Stimulated activated CD4-positive, alpha-beta T cell treated with anti-CD3 and anti-CD28 coated beads, TNF-alpha, amount 100 ng/mL, for 24 hours (primary cell): ENCODE measurements around the gene SCN1B.
"Not testable (repeated sequence)": the region's sequence is repeated elsewhere in the genome, so short reads cannot be mapped to it uniquely, and the experiment has no call there.

Source experiments
- DNase-seq, 3 experiments: peaks; one replicate each; pipeline ENCODE4 v3.0.0-alpha.2; 2020; ENCODE audit warnings: low read depth in 3 of 3

Gene SCN1B

DNA sequence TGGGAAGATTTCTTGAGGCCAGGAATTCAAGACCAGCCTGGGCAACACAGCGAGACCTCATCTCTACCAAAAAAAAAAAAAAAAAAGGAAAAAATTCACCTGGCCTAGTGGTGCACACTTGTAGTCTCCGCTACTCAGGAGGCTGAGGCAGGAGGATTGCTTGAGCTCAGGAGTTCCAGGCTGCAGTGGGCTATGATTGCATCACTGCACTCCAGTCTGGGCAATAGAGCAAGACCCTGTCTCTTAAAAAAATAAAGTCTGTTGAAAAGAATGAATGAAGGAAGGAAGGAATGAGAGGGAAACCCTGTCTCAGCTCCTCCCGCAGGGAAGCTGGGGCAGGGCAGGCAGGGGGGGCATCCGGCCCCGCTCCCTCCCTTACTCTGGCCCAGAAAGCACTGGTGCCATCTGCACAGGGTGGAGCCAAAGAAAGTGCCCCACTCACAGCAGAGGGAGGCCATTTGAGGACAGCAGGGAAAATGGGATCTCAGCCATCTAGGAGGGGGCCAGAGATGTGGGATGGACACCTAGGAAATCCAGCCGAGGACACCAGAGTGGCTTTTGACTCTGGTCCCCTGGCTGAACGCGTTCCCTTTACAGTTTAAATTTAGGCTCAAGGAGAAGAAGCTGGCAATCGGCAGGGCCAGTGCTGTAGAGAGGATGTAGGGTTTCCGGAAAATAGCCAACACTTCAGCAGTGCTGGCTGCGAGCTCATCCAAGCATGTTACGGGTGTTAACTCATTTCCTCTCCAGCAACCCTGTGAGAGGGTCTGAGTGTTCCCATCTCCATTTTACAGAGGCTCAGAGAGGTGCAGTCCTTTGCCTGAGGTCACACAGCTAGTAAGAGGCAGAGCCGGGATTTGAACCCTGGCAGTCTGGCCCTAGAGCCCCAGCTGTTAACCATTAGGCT is 7.7 kb downstream of the SCN1B start:
- DNase-seq, result no peak

DNA sequence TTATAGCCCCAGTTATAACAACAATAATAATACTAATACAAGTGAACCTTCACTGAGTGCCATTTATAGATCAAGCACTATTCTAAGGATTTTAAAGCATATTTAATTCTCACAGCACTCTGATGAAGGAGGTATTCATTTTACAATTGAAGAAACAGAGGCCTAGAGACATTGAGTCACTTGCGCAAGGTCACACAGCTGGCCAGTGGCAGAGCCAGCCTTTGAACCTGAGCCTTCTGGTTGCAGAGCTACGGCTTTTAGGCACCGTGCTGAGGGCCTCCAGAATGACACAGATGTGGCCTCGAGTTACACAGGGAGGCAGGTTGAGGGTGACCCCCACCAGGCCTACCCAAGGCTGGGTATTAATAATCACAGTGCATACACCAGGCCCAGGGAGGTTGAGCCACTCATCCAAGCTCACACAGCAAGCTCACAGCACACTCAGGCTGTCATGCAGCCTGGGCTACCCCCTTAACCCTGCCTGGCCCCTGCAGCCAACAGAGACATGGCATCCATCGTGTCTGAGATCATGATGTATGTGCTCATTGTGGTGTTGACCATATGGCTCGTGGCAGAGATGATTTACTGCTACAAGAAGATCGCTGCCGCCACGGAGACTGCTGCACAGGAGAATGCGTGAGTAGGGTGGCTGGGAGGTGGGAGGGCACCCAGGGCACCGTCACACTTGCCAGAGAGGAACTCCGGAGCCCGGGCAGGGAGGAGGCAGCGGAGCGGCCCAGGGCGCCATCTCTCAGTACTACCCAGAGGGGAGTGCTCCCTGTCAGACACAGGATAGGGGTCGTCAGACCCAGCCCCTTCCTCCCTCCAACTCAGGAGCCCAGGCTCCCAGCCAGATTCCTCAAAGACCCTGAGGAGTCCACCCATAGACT is 8.6 kb downstream of the SCN1B start:
- no peak for DNase-seq

DNA sequence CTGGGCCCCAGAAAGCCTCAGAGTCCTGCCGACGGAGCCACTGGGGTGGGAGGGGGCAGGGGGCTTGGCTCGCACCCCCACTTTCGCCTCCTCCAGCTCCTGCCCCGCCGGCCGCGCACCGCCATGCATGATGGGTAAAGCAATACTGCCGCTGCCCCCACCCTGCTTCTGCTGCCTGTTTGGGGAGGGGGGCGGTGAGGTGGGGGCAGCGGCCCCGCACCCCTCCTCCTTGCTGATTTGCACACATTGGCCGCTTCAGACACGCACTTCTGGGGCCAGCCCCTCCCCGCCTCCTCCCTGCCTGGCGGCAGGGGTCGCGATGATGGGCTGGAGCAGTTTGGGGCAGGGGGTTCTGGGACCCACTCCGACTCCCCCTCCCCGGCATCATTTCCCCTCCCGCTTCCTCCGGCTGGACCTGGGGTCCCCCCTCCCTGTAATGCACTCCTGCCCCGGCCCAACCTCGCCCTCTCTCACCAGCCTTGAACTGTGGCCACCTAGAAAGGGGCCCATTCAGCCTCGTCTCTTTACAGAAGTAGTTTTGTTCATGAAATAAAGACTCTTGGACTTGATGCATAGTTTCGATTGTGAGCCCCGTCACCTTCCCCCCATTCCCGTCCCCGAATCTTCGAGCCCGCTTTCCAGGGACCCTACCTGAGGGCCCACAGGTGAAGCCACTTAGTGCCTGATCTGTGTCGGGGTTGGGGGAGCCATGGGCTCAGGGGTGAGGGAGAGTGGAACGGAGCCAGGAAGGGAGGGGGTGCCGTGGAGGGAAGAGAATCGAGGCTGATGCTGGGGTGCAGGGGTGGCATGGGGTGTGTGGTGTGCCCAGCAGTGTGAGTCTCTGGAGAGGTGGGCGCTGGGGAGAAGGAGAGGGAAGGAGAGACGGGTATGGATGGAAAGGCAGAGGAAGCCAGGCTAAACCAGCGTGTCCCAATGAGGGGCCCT is 9.9 kb downstream of the SCN1B start:
- no peak for DNase-seq

DNA sequence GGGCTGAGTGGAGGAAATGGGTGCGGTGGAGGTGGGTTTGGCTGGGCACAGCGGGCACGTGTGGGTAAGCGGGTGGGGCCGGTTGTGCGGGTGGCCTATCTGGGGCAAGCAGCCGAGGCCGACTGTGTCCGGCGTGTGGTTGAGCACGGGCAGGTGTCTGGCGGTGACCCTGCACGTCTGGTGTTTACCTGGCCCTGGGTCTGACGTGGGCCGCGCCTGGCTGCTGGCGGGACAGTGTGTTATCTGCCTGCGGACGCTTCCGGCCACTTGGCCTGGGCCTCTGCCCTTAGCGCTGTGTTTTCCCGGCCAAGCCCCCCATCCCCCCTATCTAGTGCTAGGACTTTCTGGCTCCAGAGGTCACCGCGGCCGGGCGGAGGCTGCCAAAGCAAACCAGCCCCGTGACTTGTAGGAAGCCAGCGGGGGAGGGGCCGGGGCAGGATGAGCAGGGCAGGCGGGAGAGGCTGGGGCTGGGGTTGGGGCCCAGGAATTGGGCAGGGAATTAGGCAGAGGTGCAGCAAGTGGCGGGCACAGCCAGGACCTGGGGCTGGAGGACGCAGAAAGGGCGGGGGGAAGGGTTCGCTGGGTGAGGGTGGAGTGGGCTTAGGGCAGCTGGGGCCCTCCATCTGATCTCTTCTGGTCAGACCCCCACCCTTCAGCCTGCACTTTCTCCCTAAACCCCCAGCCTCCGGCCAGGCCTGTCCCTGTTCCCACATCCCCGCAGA is 10.7 kb downstream of the SCN1B start:
- no peak for DNase-seq

DNA sequence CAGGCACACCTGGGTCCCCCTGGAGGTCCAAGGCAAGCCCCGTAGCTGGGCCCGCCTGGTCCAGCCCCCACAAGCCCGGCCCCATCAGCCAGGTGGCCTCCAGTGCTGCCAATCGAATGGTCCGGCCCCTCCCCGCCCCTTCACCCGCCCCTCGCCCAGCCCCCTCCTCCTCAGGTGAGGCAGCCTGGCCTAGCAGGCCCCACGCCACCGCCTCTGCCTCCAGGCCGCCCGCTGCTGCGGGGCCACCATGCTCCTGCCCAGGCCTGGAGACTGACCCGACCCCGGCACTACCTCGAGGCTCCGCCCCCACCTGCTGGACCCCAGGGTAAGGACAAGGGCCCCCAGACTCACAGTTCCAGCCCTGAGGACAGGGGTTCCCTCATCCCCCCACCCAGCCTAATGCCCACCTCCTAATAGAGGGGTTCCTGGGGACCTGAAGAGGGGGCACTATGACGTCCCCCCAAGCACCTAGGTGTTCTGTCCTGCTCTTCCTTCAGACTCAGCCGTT is 11.3 kb downstream of the SCN1B start, which contains the start of gene HPN:
TSS of gene HPN (plus strand) at position 174 of the 508 bp plus-strand sequence. CDS start 786 bp downstream, outside the sequence.
- DNase-seq, result no peak

DNA sequence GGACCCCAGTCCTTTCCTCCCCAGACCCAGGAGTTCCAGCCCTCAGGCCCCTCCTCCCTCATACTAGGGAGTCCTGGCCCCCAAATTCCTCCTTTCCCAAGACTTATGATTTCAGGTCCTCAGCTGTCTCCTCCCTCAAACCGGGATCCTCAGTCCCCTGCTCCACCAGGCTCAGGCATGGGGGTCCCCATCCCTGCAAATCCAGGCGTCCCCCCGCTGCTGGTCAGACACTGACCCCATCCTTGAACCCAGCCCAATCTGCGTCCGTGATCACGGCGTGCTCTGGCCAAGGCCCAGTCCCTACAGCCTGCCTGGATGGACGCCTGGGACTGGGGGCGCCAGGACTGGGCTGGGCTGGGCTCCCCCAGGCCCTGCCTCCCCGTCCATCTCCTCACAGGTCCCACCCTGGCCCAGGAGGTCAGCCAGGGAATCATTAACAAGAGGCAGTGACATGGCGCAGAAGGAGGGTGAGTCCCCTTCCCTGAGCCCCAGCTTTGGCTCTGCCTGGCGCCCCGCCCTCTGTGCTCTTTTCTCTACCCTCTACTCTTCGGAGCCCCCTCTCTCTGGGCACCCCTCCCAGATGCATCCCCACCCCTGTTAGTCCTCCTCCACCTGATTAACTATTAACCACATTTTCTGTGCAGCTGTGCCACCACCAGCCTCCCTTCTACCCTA is 11.9 kb downstream of the SCN1B start:
- no peak for DNase-seq

DNA sequence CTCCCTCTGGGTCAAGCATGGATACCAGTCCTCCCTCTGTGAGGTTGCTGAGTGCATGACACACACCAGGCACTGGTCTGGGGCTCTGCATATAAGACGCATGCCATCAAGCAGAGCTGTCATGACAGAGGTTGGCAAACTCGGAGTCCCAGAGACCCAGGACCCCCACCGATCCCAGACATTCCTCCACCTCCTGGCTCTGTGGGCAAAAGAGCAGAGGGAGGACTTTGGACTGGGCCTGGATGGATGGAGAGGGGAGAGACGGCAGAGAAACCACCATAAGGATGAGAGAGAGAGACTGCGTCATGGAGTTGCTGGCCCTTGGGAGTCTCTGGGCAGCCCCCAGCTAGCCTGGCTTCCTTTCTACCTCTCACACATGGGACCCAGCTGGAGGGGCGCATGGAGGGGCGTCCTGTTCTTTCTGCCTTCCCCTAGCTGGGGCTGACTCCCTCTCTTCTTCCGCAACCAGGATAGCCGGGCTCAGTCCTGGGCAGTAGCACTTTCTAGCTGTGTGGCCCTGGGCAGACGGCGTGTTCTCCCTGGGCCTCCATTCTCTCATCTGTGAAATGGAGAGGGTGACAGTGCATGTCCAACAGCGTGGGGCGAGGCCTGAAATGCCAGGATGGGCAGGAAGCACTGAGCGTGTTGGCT is 12.8 kb downstream of the SCN1B start:
- DNase-seq, result no peak

DNA sequence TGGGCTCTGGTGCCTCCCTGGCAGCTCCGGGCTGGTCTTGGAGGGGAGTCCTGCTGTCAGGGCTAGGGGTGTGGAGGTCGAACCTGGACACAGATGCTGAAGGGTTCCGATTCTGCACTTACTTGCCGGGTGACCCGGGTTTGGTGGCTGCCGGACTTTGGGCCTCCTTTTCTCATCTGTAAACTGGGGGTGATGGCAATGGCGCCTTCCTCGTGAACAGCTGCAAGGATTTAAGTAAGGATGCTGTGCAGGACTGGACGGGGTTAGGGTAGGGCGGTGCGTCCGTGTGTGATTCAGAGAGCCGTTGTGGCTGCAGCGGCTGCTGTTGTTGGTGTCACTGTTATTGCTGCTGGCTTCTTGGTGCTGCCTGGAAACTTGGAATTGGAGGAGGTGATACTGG is 13.6 kb downstream of the SCN1B start:
- DNase-seq, result no peak

DNA sequence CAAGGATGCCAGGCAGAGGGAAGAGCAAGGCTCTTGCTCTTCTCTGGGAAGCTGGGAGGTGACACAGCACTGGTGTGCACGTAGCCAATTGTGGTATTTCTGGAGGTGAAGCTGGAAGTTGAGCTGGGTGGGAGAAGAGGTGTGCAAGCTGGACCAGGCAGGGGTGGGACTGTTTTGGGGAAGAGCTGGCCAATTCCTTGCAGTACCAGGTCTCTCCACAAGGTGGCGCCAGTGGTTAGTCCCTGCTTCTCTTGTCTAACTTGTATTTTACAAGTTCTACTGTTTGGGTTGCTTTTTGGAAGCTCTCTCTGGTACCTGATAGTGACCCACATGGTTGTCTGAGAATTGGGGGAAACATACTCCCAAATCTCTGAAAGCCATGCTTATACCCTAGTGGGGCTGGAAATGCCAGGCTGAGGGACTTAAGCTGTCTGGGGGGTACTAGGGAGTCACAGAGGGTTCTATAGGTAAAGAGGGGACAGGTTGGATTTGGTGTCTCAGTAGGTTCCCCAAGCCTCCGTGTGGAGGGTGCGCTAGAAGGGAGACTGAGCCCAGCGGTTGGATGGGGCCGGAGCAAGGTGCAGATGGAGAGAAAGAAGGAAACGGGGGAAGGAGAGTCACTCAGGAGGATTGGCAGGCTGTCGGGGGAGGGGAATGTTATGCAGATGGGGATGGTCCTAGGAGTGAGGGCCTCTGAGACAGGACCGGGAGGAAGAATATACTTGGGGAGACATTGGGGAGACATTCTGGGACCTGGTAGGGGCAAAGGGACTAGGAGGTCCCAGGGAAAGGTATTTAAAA is 14.2 kb downstream of the SCN1B start:
- peak in 1 of 3 experiments; percentile 61 for DNase-seq

DNA sequence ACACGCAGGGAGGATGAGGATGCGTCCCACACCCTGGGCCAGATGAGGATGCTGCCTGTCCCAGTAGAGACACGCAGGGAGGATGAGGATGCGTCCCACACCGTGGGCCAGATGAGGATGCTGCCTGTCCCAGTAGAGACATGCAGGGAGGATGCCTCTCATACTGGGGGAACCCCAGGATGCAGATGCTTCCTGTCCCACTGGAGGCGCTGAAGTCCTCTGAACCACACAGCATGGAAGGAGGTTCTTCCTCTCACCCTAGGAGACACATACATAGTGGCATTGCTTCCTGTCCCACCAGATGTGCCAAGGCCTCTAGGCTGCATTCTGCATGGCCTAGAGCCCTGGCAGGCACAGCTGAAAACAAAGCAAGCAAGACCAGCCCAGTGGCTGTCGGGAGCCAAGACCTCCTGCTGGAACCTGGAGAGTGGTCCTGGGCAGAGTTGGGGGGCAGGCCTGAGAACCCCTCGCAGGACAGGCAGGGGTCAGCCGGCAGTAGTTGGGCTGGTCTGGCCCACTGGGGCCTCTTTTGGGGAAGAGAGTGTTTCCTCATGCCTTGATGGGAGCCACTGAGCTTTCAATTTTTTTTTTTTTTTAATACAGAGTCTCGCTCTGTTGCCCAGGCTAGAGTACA is 15.5 kb downstream of the SCN1B start:
- DNase-seq, result peak in 1 of 3 experiments; percentile 45

DNA sequence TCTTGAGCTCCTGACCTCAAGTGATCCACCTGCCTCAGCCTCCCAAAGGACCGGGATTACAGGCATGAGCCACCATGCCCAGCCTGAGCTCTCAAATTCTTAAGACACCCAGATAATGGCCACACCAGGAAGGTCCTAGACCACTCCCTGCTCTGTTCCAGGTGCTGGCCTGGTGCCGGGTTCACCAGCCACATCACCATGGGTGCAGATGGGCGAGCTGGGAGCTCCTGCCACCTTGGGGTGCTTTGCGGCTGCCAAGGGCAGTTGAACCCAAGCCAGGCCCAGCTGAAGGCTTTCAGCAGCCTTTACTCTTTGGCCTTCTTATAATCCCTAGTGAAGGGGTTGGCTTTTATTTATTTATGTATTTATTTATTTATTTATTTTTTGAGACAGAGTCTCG is 16.2 kb downstream of the SCN1B start:
- no peak for DNase-seq

DNA sequence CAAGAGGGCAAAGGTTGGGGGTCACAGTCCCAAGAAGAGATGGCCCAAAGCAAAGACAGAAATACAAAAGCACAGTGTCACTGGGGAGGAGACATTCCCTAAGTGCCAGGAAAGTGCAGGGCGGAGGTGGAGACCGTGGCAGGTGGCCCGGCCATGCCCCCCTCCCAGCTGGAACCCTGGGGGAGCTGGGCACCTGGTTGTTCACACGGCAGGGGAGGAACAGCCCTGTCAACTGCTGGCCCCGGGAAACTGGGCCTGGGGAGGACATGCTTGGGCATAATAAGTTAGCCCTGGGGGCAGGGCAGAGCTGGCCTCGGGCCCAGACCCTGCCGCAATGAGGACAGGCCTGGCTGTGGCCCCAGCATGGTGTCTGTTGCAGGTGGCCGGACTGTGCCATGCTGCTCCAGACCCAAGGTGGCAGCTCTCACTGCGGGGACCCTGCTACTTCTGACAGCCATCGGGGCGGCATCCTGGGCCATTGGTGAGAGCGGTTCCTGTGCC is 18.7 kb downstream of the SCN1B start:
- DNase-seq, result no peak

DNA sequence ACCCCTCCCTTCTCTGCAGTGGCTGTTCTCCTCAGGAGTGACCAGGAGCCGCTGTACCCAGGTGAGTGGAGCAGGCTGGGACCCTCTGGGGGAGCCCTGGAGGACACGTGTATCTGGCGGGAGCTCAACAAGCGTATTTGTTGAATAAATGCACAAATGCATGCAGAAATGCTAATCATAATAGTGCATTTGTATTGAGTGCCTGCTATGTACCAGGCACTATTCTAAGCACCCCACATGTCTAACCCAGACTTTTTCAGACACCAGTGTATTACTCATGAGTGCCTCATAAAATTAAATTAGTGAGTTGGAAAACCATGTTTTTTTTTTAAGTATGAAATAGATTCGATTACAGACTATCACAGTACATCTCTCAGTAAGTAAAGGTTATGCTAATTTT is 19.2 kb downstream of the SCN1B start:
- DNase-seq, result no peak

DNA sequence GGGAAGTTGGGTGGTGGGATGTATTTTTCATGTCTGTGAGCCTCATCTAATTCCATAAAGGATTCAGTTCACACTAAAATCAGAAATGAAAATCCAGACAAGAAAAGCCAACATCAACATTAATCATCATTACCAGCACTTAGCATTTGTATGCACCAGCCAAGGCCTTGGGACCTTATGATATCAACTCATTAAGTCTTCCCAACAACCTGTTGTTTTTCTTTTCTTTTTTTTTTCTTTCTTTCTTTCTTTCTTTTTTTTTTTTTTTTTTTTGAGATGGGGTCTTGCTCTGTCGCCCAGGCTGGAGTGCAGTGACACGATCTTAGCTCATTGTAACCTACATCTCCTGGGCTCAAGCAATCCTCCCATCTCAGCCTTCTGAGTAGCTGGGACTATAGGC is 20.4 kb downstream of the SCN1B start:
- not testable (repeated sequence) for DNase-seq

DNA sequence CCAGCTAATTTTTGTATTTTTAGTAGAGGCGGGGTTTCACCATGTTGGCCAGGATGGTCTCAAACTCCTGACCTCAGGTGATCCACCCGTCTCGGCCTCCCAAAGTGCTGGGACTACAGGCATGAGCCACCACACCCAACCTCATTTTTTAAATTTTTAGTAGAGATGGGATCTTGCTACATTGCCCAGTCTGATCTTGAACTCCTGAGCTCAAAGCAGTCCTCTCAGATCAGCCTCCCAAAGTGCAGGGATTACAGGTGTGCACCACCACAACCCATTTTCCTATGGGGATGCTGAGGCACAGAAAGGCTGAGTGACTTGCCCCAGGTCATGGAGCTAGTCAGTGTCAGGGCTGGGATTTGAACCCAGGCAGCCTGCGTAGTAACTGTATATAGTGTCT is 21.0 kb downstream of the SCN1B start:
- DNase-seq, result not testable (repeated sequence)

DNA sequence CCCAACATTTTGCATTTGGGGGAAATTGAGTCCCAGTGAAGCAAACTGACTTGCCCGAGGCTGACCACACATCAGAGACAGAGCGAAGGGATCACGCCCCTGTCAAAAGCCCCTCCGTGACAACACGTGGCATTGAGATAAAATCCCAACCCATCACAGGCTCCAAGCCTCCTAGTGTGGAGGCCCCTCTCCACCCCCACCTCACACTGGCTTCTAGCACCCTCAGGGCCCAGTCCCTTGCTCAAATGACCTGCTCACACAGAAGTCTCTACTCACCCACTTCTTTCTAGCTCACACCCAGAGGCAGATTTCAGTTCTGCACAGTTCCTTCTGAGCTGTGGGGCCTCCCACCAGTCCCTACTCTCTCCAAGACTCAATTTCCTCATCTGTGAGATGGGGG is 21.5 kb downstream of the SCN1B start:
- no peak for DNase-seq

DNA sequence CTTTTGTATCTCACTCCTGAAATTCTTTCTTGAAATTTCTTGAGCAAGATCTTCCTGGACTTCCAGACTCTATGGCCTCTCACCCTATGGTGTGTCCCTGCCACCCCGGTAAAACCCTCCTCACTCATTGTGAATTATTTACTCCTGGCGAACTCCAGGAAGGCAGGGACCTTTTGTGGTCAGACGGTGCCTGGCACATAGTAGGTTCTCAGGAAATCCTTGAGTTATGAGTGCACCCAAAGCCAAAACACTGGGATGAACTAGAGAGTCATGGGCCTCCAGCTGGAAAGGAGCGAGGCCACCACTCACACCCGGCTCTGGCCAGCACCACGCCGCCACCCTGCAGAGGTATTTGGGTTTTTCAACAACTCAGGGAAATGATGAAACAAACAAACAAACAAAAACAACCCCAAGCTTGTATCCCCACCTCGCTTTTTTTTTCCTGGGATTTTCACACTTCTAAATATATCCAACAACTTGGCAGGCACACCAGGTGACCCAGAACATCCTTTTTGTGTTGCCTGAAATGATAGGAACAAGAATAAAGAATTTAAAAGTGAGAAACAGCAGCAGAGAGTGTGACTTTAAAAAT is 22.4 kb downstream of the SCN1B start:
- DNase-seq, result no peak
